HFF-Myc (cell line): Measurements from ENCODE around the gene DNAJC27.

Experiments
- DNase-seq: peaks from one replicate; pipeline ENCODE4 v3.0.0-alpha.2; 2011; ENCODE audit warnings: low read depth; ENCODE audit errors: extremely low read depth
- H3K4me3 ChIP-seq: replicated peaks from 2 replicates; pipeline ENCODE4 v1.5.1; 2011; ENCODE audit warnings: low read depth, mild to moderate bottlenecking, control low read depth, low read length
- TF ChIP-seq, protein P1 (sequence below): IDR thresholded peaks from 2 replicates; pipeline ENCODE4 v1.5.1; 2012; ENCODE audit warnings: mild to moderate bottlenecking, low read depth, low read length, control low read depth; ENCODE audit errors: missing control alignments

Gene DNAJC27

DNA sequence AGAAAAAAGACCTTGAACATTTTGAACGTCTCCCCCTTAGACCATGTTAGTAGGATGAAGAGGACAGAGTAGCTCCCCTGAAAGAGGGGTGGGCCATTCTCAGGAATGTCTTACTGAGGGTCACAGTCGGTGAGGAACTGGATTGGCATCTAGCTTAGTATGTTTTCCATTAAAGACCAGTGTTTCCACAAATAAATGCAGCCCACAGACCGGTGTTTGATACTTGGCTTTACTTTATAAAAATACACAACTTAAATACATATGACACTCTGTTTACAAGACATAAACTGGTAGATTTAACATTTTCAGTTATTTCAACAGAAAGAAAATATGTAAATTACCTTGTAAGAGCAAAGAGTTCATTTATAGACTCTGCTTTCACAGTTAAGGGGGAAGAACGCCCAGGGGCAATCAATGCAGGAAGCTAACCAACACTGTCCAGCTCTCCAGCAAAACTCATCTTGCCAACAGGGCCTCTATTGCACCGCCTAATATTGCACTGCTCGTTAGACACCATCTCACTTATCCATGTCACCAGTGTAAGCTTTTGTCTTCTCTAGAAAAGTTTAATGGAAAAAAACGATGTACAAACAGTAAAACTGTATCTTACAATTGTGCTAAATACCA lies 28.2 kb downstream of the DNAJC27 start:
- no peak overlapping the region for H3K4me3 ChIP-seq
- TF ChIP-seq, protein P1, sequence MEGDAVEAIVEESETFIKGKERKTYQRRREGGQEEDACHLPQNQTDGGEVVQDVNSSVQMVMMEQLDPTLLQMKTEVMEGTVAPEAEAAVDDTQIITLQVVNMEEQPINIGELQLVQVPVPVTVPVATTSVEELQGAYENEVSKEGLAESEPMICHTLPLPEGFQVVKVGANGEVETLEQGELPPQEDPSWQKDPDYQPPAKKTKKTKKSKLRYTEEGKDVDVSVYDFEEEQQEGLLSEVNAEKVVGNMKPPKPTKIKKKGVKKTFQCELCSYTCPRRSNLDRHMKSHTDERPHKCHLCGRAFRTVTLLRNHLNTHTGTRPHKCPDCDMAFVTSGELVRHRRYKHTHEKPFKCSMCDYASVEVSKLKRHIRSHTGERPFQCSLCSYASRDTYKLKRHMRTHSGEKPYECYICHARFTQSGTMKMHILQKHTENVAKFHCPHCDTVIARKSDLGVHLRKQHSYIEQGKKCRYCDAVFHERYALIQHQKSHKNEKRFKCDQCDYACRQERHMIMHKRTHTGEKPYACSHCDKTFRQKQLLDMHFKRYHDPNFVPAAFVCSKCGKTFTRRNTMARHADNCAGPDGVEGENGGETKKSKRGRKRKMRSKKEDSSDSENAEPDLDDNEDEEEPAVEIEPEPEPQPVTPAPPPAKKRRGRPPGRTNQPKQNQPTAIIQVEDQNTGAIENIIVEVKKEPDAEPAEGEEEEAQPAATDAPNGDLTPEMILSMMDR = no peak
- no peak for DNase-seq

DNA sequence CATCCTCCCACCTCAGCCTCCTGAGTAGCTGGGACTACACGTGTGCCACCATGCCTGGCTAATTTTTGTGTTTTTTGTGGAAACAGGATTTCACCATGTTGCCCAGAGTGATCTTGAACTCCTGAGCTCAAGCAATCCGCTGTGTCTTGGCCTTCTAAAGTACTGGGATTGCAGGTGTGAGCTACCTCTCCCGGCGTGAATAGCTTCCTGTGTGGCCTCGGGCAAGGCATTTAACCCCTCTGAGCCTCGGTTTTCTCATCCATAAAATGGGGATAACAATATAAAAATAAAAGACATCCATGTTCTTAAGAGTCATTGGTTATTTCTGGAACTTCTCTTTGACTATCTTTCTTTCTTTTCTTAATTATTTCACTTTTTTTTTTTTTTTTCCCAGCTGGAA lies 32.4 kb downstream of the DNAJC27 start:
- TF ChIP-seq, protein P1 = no peak
- H3K4me3 ChIP-seq = no peak overlapping the region
- no peak for DNase-seq

DNA sequence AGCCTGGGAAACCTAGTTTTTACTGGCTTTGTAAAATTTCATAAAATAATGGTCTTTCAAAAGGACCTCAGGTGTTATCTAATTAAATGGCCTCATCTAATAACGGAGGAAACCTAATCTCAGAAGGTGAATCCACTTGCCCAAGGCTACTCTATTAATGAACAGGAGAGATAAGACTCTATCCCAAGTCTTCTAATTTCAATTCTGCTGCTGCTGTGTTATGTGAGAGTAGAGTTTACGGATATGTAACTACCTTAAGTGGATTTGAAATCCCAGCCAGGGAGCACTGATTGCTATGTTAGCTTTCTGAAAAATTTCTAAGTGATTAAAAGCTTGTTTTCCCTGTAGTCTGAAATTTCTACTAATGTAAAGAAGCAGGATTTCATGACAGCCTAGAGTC lies 34.5 kb downstream of the DNAJC27 start:
- DNase-seq = no peak
- TF ChIP-seq, protein P1 = no peak
- no peak overlapping the region for H3K4me3 ChIP-seq

DNA sequence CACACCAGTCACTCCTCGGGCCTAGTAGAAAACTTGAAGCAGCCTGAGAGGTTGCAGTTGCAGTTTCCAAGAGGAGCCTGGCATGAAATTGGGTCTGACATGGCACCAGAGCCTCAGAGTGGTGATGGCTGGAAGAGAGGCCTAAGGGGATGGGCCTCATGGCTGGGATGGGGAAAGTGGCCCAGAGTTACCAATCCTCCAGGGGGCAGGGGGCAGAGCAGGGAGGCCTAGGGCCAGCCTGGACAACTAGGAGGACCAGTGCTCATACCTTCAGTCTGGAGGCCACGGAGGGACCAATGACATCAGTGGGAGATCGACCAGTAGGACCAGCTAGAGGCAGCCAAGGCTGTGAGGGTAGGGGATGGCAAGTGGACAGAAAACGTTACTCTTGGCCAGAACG lies 36.6 kb downstream of the DNAJC27 start:
- DNase-seq = no peak
- TF ChIP-seq, protein P1 = no peak
- H3K4me3 ChIP-seq = no peak overlapping the region

DNA sequence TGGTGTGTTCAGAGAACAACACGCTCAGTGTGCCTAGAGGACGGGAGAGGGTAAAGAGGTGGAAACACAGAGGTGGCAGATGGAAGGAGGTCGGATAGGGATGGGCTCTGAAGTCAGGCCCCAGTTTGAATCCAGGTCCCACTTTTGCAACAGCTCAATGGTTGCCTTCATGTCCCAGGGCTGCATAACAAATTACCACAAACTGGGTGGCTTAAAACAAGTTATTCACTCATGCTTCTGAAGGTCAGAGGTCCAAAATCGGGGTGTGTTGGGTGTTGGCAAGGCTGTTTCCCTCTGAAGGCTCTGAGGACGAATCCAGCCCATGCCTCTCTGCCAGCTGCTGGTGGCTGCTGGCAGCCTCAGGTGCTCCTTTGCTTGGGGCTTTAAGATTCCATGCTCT lies 39.0 kb downstream of the DNAJC27 start:
- no peak for DNase-seq
- TF ChIP-seq, protein P1 = no peak

DNA sequence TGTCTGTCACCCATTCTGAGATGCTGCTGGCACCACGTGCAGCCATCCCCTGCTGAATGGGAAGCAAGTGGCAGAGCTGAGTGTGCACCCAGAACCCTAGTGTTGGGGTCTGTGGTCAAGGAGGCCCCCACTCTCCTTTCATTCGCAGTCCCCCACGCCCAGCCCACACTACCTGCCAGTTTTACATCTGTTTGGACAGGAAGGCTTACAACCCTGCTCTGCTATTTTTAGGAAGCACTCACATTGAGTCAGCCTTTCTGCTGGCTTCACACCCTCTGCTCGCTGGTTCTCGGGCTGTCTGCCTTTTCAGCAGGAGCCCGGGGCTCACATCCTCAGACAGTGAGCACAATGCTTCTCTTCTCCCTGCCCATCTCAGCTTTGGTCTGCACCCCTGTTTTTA lies 41.0 kb downstream of the DNAJC27 start:
- TF ChIP-seq, protein P1 = no peak
- no peak overlapping the region for H3K4me3 ChIP-seq
- no peak for DNase-seq

More for the DNA sequence above, 39.0 kb downstream of the DNAJC27 start:
- no peak overlapping the region for H3K4me3 ChIP-seq

DNA sequence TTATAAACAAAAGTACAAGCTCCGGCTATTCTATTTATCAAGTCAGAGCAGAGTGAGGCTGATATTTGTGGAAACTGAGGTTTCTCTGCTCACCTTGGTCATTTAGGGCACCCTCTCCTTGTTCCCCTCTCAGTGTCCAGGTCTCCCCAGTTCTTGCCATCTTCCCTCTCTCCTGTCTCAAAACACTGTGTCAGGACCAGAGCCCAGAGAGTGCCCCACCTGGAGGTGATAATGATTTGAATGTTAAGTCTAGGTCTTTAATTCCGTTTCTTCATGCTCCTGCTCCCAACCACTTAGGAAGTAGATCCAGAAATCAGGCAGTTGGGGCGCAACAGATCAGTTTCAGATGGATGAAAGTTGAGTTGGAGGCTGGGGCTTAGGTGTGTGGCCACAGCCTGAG lies 42.5 kb downstream of the DNAJC27 start:
- TF ChIP-seq, protein P1 = no peak
- no peak for DNase-seq
- no peak overlapping the region for H3K4me3 ChIP-seq
